GM18873 (cell line): ENCODE data around the gene ENC1.

Experiments
- ATAC-seq: cut with Tn5 transposase; IDR thresholded peaks from one replicate; pipeline ENCODE4 v1.9.1; 2021; ENCODE audit warnings: mild to moderate bottlenecking, moderate library complexity, moderate number of reproducible peaks; ENCODE audit not compliant: unreplicated experiment, low FRiP score

The ENC1 gene

GRCh38 chr5:74632947-74633356, 7.6 kb downstream of the ENC1 start:
- ATAC-seq = no peak

GRCh38 chr5:74631081-74631953, 9.2 kb downstream of the ENC1 start:
- ATAC-seq = peak; percentile 94

- no peak for ATAC-seq
Measured at GRCh38 chr5:74630453-74631066, 10.0 kb downstream of the ENC1 start.

GRCh38 chr5:74629326-74629725, 11.2 kb downstream of the ENC1 start:
- no peak for ATAC-seq

- ATAC-seq = no peak
Measured at GRCh38 chr5:74628359-74628758, 12.2 kb downstream of the ENC1 start.

- no peak for ATAC-seq
Measured at GRCh38 chr5:74627646-74628279, 12.8 kb downstream of the ENC1 start.

GRCh38 chr5:74626386-74627222, 13.9 kb downstream of the ENC1 start:
- ATAC-seq = no peak

- no peak for ATAC-seq
Measured at GRCh38 chr5:74625742-74626241, 14.7 kb downstream of the ENC1 start.

- ATAC-seq = no peak
Measured at GRCh38 chr5:74624931-74625505, 15.5 kb downstream of the ENC1 start.

- no peak for ATAC-seq
Measured at GRCh38 chr5:74624501-74624900, 16.0 kb downstream of the ENC1 start.

GRCh38 chr5:74623748-74624408, 16.6 kb downstream of the ENC1 start:
- ATAC-seq = no peak

GRCh38 chr5:74623006-74623611, 17.4 kb downstream of the ENC1 start:
- ATAC-seq = no peak

GRCh38 chr5:74622122-74622521, 18.4 kb downstream of the ENC1 start:
- no peak for ATAC-seq

GRCh38 chr5:74621492-74621891, 19.0 kb downstream of the ENC1 start:
- ATAC-seq = no peak

GRCh38 chr5:74619308-74619707, 21.2 kb downstream of the ENC1 start:
- ATAC-seq = no peak

- no peak for ATAC-seq
Measured at GRCh38 chr5:74618106-74618505, 22.4 kb downstream of the ENC1 start.

- no peak for ATAC-seq
Measured at GRCh38 chr5:74617202-74617601, 23.3 kb downstream of the ENC1 start.

GRCh38 chr5:74616236-74617146, 24.0 kb downstream of the ENC1 start:
- no peak for ATAC-seq
